NCI-H82 treated with DMSO at 0.1 percent for 48 hours (cell line): ENCODE results near the gene ACBD6.
"Not testable (repeated sequence)": the region's sequence is repeated elsewhere in the genome, so short reads cannot be mapped to it uniquely, and the experiment has no call there.

Experiments
- DNase-seq: peaks from one replicate; lab custom pipeline; 2025; ENCODE audit not compliant: unreplicated experiment; lab: John Stamatoyannopoulos, UW

ACBD6 gene

DNA sequence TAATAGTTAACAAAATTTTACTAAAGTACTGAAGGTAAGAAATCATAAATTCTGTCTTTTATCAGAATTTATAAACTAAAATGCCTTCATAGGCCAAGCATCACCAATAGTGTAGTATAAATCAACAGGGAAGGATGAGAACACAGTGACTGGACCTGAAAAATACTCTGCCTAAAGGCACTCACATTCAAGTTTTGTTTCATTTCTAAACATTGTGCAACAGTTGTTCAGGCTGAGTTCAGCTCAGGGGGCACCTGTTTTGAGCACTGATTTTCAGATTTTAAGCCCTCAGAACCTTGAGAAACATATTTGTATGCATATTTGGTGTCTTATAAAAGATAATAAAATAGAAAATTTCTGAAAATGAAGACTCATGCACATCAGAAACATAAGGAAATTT is 12.4 kb downstream of the ACBD6 start:
- no peak for DNase-seq

DNA sequence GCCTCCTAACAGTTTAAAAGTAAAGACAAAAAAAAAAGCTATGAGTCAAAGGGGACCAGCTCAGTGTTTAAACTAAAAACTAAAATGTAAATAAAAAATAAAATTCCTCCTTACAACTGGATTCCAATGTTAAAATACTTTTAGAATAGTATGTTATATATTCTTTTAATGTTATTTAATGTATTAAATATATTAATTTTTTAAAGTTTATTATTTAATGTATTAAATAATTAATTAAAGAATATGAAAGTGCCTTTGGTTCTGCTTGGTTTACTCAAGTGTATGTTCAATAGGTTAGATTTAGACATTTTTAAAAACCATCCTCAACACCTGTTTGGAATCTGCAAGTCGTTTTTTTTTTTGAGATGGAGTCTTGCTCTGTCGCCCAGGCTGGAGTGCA is 13.1 kb downstream of the ACBD6 start:
- DNase-seq = no peak

DNA sequence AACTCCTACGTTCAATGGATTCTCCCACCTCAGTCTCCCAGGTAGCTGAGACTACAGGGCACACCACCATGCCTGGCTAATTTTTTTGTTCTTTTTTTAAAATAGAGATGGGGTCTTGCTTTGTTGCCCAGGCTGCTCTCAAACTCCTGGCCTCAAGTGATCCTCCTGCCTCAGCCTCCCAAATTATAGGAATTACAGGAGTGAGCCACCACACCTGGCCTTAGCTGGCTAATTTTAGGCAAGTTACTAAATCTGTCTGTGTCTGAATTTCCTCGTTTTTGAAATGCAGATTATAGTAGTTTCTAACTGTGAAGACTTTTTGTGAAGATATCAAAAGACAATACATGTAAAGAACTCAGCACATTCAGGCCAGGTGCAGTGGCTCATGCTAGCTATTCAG is 13.7 kb downstream of the ACBD6 start:
- no peak for DNase-seq

GRCh38 chr1:180486092-180486491 is 16.3 kb downstream of the ACBD6 start:
- no peak for DNase-seq

- no peak for DNase-seq
Measured at GRCh38 chr1:180484490-180484889, 17.9 kb downstream of the ACBD6 start.

DNA sequence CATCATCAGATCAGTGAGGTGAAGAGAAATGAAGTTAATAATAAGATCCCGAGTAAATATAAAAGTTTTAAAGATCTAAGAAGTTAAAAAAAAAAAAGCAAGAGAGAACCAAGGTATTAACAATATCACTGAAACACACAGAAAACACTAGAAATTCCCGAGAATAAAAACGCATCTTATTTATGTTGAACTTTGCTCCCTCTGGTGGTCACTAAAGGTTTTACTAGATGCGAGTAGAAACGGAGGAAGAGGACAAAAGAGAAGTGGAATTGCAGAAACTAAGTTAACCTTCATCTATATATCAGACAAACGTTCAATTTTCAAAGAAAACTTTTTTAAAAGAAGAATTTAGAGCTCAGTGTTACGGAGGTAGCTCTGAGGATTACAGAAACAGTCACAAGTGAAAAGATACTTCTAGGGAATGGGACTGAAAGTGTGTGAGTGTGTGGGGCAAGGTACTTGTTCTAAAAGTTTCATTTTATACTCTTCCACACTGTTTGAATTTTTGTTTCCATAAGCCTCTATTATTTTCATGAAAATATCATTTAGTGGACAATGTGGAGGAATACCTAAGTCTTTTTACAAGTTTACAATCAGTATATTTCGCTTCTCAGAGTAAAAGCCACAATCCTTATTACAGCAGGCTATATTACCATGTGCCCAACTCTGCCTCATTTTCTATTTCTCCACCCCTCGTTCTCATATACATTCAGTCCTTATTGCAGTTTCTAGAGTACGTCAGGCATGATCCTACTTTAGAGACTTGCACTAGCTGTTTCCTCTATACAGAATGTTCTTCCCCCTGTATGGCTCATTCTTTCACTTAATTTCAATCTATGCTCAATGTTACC is 19.7 kb downstream of the ACBD6 start:
- DNase-seq = peak; percentile 26

DNA sequence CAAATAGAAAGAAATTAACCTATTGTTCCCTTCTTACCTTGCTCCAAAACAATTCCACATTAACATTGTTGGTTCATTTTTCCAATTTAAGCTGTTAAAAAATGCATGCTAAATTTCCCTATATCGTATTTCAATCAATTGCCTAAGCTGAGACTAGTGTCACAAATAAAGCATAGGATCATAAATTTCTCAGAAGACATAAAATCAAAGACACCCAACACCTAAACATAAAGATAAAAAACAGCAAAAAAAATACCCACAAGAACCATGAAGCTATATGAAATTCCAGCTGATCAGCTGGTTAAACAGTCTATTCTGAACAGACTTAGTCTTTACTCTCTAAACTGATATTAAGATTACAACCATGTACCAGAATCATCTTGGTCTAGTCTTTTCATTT is 32.3 kb downstream of the ACBD6 start:
- DNase-seq = no peak

DNA sequence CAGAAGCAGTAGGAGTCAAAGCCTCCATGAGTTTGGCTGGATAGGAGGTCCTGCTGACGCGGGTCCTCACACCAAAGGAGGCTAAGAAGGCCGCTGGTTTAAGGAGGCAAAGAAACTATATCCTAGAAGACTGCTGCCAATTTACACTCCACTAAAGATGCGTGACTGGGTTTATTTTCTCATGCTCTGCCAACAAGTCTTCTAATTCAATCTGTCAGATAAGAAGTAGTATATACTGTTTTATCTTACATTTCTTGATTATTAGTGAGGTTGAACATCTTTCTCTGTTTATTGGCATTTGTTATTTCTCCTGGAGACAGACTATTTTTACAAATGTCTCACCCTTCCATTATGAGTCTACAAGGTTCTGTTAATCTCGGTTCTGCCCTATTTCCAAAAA is 34.1 kb downstream of the ACBD6 start:
- no peak for DNase-seq

DNA sequence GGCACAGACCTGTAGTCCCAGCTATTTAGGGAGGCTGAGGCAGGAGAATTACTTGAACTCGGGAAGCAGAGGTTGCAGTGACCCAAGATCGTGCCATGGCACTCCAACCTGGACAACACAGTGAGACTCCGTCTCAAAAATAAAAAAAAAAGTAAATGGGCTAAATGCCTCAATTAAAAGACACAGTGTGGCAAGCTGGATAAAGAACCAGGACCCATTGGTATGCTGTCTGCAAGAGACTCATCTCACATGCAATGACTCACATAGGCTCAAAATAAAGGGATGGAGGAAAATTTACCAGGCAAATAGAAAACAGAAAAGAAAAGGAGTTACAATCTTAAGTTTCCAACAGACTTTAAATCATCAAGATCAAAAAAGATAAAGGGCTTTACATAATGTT is 40.3 kb downstream of the ACBD6 start:
- no peak for DNase-seq

GRCh38 chr1:180461682-180462081 is 40.7 kb downstream of the ACBD6 start:
- DNase-seq = not testable (repeated sequence)

DNA sequence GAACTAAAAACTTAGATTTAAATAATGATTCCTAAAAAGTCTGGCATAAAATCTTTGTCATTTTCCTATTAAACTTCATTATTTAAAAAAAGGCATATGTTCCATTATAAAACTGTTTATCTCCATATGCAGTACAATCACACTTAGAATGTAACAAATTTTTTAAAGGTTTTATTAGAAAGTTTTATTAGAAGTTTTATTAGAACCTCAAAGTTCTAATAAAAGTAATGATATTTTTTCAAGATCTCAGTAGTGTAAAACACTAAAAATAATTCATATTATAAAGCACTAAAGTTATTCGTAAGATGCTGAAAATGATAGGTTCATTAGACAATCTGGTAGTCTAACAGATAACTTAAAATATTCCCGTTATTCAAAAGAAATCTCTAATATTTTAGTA is 43.6 kb downstream of the ACBD6 start:
- no peak for DNase-seq

GRCh38 chr1:180456191-180456590 is 46.2 kb downstream of the ACBD6 start:
- no peak for DNase-seq

DNA sequence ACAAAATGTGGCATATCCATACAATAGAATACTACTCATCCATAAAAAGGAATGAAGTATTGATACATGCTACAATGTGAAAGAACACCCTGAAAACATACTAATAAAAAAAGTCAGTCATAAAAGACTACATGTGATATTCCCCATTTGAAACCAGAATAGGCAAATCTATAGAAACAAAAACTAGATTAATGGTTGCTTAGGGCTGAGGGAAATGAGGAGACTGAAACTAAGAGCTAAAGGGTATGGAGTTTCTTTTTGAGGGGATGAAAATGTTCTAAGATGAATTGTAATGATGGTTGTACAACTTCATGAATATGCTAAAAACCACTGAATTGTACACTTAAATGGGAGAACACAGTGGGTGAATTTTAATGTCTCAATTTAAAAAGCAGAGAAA is 50.9 kb downstream of the ACBD6 start:
- no peak for DNase-seq

DNA sequence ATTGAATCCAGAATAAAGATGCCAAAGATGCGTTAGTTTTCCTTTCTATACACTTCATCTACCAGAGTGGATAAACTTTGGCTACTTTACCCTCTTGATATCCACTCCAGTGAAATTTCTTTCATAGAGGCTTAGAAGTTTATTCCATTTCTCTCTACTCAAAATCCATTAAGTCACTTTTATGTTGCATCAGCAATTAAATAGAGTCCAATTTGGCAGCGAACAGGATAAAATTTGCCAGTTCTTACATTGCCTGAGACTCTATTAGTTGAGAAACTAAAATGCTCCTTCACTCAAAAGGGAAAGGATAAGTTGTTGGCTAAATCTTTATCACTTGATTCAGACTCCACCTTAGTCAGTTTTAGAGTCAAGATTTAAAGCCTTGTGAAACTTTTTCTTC is 57.9 kb downstream of the ACBD6 start:
- no peak for DNase-seq

DNA sequence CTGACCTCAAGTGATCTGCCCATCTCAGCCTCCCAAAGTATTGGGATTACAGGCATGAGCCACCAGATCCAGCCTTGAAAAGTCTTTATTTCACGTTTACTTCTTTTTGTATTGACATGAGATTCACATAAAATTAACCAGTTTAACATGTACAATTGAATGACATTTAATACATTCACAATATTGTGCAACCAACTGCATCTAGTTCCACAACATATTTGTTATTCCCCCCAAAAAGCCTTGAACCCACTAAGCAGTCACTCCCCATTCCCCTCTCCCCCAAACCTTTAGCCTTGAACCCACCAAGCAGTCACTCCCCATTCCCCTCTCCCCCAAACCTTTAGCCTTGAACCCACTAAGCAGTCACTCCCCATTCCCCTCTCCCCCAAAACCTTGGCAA is 62.0 kb downstream of the ACBD6 start:
- no peak for DNase-seq

- no peak for DNase-seq
Measured at GRCh38 chr1:180435566-180435965, 66.8 kb downstream of the ACBD6 start.

DNA sequence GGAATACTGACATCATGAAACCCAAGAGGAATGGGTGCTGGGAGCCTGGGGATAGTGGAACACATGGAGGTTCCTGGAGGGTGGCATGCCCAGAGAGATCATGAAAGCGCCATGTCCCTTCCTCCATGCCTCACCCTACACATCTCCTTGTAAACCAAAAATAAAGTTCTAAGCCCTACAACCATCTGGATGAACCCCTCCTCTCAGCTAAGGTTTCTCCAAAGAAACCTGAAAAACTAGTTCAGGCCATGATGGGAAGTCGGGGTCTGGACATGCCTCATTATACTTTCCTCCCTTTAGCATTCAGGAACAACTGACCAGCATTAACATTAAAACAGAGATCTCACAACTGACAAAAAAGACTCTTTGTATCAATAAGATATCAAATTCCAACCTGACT is 68.5 kb downstream of the ACBD6 start:
- DNase-seq = no peak

DNA sequence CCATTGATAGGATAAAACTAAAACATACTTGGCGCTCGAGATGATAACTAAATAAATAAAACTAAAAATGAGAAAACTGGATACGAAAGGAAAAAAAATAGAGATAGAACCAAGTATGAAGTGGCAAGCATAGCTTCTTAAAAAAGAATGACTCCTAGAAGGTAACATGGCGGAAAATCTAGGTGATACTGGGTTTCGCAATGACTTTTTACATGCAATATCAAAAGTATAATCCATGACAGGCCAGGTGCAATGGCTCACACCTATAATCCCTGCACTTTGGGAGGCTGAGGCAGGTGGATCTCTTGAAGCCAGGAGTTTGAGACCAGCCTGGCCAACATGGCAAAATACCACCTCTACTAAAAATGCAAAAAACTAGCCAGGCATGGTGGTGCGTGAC is 70.7 kb downstream of the ACBD6 start:
- DNase-seq = no peak

DNA sequence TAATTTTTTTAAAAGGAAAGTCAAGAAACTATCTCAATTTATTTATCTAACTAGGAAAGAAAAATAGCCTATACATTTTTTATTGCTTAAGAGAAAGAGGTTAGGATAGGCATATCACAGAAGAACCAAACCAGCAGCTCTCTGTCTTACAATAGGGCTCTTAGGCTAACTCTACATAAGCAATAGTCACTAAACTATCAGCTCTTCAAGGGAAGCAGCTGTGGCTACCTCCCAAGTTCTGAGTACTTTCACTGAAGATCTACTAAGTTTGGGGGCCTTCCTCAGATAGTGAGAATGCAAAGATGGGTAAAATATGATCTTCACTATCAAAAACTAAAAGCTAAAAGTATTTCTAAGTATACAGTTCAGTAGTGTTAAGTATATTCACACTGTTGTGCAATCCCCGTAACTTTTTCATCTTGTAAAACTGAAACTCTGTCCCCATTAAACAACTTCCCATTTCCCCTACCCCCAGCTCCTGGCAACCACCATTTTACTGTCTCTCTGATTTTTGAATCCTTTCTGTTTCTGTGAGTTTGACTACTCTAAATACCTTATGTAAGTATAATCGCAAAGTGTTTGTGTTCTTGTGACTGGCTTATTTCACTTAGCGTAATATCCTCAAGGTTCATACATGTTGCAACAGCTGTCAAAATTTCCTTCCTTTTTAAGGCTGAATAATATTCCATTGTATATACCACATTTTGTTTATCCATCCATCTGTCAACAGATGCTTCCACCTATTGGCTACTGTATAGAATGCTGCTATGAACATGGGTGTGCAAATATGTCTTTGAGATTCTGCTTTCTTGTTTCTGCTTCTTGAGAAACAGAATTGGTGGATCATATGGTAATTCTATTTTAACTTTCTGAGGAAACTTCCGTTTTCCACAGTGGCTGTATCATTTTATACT is 73.3 kb downstream of the ACBD6 start:
- no peak for DNase-seq

- peak; percentile 9 for DNase-seq
Measured at GRCh38 chr1:180425952-180426351, 76.4 kb downstream of the ACBD6 start.

DNA sequence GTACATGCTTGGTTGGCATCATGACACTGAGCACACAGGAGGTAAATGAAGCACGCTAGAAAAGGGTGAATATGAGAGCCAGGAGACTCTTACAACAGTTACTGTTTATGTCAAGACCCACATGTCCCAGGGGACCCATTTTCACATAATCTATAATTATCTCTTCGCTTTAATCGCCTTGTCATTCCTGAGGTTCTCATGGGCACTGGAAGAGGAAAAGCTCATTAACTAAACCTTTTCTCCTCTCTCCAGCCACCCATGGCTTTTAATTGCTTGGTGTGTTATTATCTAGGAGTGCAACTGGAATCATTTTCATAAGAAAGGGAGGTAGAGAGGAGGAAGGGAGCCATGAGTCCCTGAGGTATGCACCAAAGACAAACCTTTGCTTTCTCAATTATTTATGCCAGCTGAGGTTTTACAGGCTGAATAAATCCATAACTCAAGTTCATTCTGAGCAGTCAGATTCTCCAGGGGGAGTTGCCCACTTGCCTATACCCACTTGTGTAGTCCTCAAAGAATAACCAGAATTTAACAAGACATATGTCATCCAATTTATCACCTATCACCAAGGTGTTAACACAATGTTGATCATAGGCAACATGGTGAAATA is 77.4 kb downstream of the ACBD6 start:
- peak; percentile 96 for DNase-seq

GRCh38 chr1:180421614-180422013 is 80.8 kb downstream of the ACBD6 start:
- DNase-seq = no peak
